Measurements from ENCODE around the gene FKBP15. TPM values are rescaled to one million over a fixed set of nuclear protein-coding genes. Genes with fewer than 3 reads are reported as not detected.

FKBP15 gene
- total RNA-seq, 1 donor from 2014 or later, result 27.6 TPM

GRCh38 chr9:113183956-113184488 lies 37.1 kb downstream of the FKBP15 start:
- TF ChIP-seq CTCF (IDR thresholded peaks at IDR 0.05), result no peak
- no peaks in the 10 kb centered on the region for H3K9me3 Mint-ChIP-seq (ENCODE audit: low read depth)
- H3K4me3 Mint-ChIP-seq (ENCODE audit: unreplicated experiment), result no peak overlapping the region
- H3K27me3 Mint-ChIP-seq (ENCODE audit: low read depth), result no peaks in the 10 kb centered on the region
- peaks cover 12% of the 10 kb centered on the region for H3K4me1 Mint-ChIP-seq (ENCODE audit: low read depth)
- DNase-seq (ENCODE audit: low spot score), result no peak
- H3K36me3 Mint-ChIP-seq (ENCODE audit: low read depth), result peaks cover 54% of the 10 kb centered on the region
- no peak overlapping the region for H3K27ac Mint-ChIP-seq (ENCODE audit: unreplicated experiment)

- Mint-ChIP-seq H3K27ac (ENCODE audit: unreplicated experiment) (no peak overlapping the region), H3K4me3 (ENCODE audit: unreplicated experiment) (no peak overlapping the region), H3K36me3 (ENCODE audit: low read depth) (peaks cover 63% of the 10 kb centered on the region), H3K9me3 (ENCODE audit: low read depth) (no peaks in the 10 kb centered on the region), H3K4me1 (ENCODE audit: low read depth) (peaks cover 11% of the 10 kb centered on the region), H3K27me3 (ENCODE audit: low read depth) (no peaks in the 10 kb centered on the region)
- no peak for DNase-seq (ENCODE audit: low spot score)
- no peak for TF ChIP-seq CTCF (IDR thresholded peaks at IDR 0.05)
Observed at GRCh38 chr9:113181165-113181564, 39.9 kb downstream of the FKBP15 start.

GRCh38 chr9:113179839-113180238 lies 41.2 kb downstream of the FKBP15 start:
- Mint-ChIP-seq H3K9me3 (ENCODE audit: low read depth) (no peaks in the 10 kb centered on the region), H3K36me3 (ENCODE audit: low read depth) (peaks cover 62% of the 10 kb centered on the region), H3K27me3 (ENCODE audit: low read depth) (no peaks in the 10 kb centered on the region), H3K4me1 (ENCODE audit: low read depth) (peaks cover 11% of the 10 kb centered on the region), H3K4me3 (ENCODE audit: unreplicated experiment) (no peak overlapping the region), H3K27ac (ENCODE audit: unreplicated experiment) (no peak overlapping the region)
- DNase-seq (ENCODE audit: low spot score), result no peak
- no peak for TF ChIP-seq CTCF (IDR thresholded peaks at IDR 0.05)

- Mint-ChIP-seq H3K4me3 (ENCODE audit: unreplicated experiment) (no peak overlapping the region), H3K36me3 (ENCODE audit: low read depth) (peaks cover 57% of the 10 kb centered on the region), H3K4me1 (ENCODE audit: low read depth) (peaks cover 11% of the 10 kb centered on the region), H3K27ac (ENCODE audit: unreplicated experiment) (no peak overlapping the region), H3K27me3 (ENCODE audit: low read depth) (no peaks in the 10 kb centered on the region), H3K9me3 (ENCODE audit: low read depth) (no peaks in the 10 kb centered on the region)
- no peak for TF ChIP-seq CTCF (IDR thresholded peaks at IDR 0.05)
- DNase-seq (ENCODE audit: low spot score), result no peak
Observed at GRCh38 chr9:113178087-113178486, 43.0 kb downstream of the FKBP15 start.

GRCh38 chr9:113177251-113177650 lies 43.8 kb downstream of the FKBP15 start:
- no peak for DNase-seq (ENCODE audit: low spot score)
- H3K27ac Mint-ChIP-seq (ENCODE audit: unreplicated experiment), result no peak overlapping the region
- peaks cover 11% of the 10 kb centered on the region for H3K4me1 Mint-ChIP-seq (ENCODE audit: low read depth)
- no peak overlapping the region for H3K4me3 Mint-ChIP-seq (ENCODE audit: unreplicated experiment)
- peaks cover 58% of the 10 kb centered on the region for H3K36me3 Mint-ChIP-seq (ENCODE audit: low read depth)
- peaks cover 4% of the 10 kb centered on the region for H3K9me3 Mint-ChIP-seq (ENCODE audit: low read depth)
- H3K27me3 Mint-ChIP-seq (ENCODE audit: low read depth), result no peaks in the 10 kb centered on the region
- no peak for TF ChIP-seq CTCF (IDR thresholded peaks at IDR 0.05)
